NCI-H446 treated with DMSO at 0.1 percent for 48 hours (cell line): ENCODE measurements around the gene PGM2.
"Not testable (repeated sequence)": the region's sequence is repeated elsewhere in the genome, so short reads cannot be mapped to it uniquely, and the experiment has no call there.

Experiments used
- DNase-seq: peaks from one replicate; lab custom pipeline; 2025; lab: John Stamatoyannopoulos, UW

Gene PGM2

DNA sequence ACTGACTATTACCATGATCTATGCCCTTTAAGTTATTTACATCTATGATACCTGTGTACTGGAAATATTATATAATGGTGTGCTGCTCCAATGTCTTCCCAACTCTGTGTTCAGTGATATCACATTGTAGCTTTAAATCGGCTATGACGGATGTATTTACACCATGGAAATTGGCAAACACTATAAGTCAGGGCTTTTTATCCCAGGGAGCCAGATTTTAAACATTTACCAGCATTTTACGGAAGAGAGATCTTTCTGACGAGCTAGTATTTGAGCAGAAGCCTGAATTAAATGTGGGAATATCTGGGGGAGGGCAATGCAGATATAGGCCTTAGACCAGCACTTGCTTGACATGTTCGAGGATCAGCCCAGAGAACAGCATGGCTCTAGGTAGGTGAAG is 7.7 kb upstream of the PGM2 start:
- no peak for DNase-seq

GRCh38 chr4:37820458-37820857 is 6.0 kb upstream of the PGM2 start:
- not testable (repeated sequence) for DNase-seq

GRCh38 chr4:37821953-37822605 is 4.4 kb upstream of the PGM2 start:
- DNase-seq, result no peak

GRCh38 chr4:37825501-37825900 is 985 bp upstream of the PGM2 start:
- not testable (repeated sequence) for DNase-seq

- DNase-seq, result no peak
These were observed 555 bp upstream of the PGM2 start for GRCh38 chr4:37825968-37826294.

DNA sequence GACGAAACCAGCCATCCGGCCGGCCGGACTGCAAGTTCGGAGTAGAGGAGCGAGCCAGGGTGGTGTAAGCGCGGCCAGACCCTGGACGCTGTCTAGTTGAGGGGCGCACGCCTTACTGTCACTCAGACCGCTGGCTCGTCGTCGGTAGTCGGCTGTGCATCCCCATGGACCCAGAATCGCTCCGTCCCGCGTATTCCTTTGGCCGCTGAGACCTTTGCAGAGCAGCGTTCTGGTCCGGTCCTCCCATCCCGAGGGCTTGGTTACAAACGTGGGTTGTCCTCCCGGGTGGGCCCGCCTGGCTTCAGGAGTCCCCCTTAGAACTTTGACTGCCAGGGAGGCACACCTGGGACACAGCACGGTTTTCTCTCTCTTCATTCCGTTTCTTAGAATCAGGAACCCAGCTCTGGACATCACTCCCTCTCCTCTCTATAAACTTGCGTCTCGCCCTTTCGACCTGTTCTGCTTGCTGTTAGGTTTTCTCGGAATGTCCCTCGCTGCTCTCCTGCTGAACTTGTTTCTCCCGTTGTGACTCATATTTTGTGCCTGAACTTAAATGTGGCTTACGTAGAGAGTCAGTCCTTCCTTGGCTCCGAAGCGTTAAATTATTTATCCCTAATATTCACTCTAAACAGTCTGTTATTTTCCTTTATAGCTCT is 672 bp downstream of the PGM2 start:
- DNase-seq, result no peak

- no peak for DNase-seq
These were observed 1.4 kb downstream of the PGM2 start for GRCh38 chr4:37827802-37828321.

DNA sequence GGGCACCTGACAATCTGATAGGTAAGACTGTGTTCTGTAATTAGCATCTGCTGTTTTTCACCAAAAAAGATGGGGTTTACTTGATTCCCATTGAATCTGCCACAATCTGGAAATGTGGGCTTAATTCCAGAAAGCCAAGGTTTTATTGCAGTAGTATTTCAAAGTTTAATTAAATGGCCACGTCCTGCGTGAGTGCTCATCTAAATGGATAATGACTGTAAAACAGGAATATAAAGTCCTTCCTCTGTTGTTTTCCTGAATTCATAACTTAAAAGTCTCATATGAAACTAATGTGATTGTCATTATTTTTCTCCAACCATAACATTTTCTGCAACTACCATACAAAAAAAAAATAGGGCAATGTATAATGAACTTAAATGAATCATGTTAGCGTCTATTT is 2.4 kb downstream of the PGM2 start:
- DNase-seq, result no peak

GRCh38 chr4:37830640-37831039 is 4.2 kb downstream of the PGM2 start:
- DNase-seq, result no peak

DNA sequence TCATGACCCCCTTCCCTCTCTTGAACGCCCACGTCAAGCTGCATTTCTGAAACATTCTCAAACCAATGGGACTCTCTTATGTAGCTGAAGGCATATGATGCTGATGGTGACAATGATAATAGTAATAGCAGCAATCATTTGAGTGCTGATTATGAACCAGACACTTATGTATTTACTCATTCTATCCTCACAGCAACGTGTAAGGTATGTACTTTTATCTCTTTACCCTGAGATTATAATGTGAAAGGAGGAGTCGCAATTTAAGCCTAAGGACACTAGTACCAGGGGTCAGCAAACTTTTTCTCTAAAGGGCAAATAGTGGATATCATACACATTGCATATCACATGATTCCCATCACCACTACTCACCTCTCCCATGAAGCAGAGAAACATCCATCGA is 8.5 kb downstream of the PGM2 start:
- DNase-seq, result no peak

DNA sequence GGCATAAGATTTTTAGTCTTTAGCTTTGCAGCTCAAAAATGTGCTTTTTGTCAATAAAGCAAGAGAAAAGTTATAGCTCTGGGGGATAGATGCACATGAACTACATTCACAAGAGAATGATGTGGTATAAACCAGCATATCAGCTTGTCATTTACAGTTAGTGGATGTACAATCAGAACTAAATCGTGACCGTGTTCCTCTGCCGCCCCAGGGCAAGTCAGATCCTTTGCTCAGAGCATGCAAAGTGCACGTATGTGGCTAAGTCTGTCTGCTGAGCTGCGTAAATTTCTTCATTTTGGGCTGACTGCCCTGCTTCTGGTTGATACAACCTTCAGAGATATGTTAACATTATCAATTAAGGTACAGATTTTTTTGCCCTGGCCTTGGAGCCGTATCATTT is 9.3 kb downstream of the PGM2 start:
- DNase-seq, result no peak

GRCh38 chr4:37836274-37836673 is 9.8 kb downstream of the PGM2 start:
- DNase-seq, result no peak

DNA sequence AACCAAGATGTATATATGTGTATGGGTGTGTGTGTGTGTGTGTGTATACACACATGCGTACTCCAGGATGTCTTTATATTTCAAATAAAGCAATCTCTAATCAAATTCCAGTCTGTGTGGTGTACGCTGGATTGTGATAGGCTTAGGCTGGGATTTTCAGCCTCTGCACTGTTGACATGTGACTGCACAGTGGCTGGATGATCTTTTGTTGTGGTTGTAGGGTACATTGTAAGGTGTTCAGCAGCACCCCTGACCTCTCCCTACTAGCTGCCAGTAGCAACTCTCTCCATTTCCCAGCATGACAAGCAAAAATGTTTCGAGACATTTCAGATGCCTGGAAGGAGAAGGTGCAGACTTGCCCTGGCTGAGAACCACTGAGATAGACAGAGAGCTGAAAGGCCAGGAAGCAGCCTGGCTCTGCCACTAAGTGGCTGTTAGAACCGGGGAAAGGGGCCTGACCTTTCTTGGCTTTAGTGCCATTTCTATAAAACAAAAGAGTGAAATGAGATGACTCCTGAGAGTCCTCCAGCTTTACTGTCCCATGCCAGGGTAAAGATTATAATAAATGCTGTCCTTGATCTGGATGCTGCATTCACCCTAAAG is 10.5 kb downstream of the PGM2 start:
- DNase-seq, result no peak

DNA sequence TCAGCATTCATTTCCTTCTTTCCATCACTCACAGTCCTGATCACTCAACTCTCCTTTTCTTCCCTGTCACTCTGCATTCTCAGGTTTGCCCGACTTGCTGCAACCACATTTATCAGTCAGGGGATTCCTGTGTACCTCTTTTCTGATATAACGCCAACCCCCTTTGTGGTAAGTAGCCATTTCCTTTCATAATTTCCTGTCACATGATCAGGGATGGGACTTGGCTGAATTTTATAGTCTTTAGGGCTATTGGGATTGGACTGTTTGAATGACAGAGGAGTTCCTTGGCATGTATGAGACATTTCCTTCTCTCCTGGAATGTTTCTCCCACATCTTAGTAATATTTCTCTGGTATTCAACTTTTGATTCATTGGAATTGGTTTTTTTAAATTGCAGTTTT is 11.0 kb downstream of the PGM2 start:
- DNase-seq, result no peak

DNA sequence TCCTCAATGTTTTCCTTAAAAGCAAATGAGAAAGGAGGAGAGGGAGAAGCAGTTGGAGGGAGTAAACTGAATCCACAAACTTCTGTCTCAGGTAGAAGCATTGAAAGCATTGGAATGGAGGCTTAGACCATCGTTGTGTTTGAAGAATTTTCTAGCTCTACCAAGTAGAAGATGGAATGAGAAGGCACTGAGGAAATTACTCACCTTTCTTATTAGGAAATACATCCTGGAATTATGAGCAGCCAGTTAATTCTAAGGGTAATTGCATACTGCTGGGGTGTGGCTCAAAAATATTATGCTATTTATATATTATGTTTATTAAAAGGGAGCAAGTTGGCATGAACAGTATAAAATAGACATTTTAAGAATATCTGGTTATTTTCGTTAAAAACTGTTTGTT is 12.9 kb downstream of the PGM2 start:
- no peak for DNase-seq

DNA sequence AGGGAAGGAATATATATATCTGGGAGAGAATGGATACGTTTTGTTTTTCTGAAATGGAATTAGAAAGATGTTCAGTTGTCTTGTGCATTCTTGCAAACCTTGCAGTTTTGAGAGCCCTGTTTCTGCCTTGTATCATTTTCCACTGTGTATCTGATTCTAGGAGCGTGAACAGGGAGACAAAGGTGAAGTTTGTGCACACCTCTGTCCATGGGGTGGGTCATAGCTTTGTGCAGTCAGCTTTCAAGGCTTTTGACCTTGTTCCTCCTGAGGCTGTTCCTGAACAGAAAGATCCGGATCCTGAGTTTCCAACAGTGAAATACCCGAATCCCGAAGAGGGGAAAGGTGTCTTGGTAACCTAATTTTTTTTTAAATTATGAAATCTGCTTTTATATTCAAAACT is 17.7 kb downstream of the PGM2 start:
- no peak for DNase-seq

GRCh38 chr4:37845201-37845600 is 18.7 kb downstream of the PGM2 start:
- no peak for DNase-seq

DNA sequence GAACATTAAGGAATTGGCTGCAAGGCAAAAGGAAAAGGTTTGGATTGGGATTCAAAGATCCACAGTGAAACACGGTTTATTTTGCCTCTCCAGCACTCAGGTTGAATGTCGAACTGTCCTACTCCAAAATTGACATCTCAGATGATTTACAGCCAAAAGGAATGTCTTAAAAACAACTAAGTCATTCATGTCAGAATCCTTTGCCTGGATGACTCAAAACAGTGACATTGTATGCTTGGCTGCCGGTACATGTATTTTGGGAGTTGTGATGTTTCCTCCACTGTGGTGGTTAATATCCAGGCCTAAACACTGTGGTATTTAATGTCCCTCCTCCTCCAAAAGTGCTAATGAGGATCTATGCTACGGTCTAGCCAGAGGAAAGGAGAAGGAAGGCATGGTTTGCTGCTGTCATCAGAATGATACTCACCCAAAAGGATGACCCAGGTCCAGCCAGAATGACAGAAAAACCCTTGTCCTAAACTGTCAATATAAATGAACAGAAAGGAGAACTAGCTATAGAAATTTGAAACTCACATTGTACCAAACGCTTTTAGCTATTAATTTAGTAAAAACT is 20.9 kb downstream of the PGM2 start:
- no peak for DNase-seq

DNA sequence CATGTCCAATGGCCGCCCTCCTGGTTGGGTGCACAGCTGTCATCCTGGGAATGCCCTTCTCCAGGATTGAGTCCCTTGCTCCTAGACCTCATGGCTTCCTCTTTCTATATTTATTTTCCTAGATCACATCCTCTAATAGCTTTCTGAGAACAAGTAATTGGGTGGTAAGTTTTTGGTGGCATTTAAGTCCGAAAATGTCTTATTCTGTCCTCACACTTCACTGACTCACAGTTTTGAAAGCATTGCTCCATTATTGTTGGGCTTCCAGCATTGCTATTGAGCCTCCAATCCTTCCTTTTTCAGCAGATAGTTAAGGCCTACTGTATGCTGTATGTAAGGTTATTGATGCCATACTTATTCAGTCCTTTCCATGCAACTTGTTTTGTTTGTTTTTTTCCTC is 25.9 kb downstream of the PGM2 start:
- no peak for DNase-seq

- DNase-seq, result no peak
These were observed 31.6 kb downstream of the PGM2 start for GRCh38 chr4:37858112-37858511.

DNA sequence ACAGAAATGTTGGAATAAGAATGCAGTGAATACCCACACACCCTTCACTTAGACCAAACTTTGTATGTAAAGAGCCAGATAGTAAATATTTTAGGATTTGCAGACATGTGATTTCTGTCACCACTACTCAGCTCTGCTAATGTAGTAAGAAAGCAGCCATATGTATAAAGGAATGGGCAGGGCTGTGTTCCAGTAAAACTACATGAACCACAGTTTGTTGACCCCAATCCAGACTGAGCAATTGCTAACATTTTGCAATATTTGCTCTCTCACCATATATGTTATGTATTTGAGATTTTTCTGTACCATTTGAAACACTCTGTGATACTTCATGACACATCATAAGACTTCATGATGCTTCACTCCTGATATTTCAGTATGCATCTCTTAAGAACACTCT is 32.4 kb downstream of the PGM2 start:
- DNase-seq, result no peak

DNA sequence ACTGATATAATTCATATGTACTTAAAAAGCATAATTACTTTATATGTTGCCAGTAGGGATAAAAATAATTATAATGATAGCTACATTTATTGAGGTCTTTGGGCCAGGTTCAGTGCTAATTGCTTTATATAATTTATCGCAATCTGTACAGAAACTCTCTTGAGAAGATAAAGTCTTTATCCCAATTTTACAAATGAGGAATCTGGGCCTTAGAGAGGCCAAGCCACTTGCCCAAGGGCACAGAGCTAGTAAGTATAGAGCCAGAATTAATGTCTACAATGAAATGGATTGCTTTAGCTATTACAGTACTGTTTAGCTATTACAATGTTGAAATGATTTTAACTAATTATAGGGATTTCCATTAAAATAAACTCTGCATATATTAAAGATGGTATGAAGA is 33.8 kb downstream of the PGM2 start:
- no peak for DNase-seq

- DNase-seq, result no peak
These were observed 36.5 kb downstream of the PGM2 start for GRCh38 chr4:37862961-37863360.
